HG02870 (cell line): Measurements from ENCODE around the gene TTF1.

Experiments
- ATAC-seq: cut with Tn5 transposase; IDR thresholded peaks from one replicate; pipeline ENCODE4 v1.9.1; 2021; ENCODE audit warnings: mild to moderate bottlenecking, moderate library complexity; ENCODE audit not compliant: unreplicated experiment

The TTF1 gene

GRCh38 chr9:132406554-132407122, at the start of gene TTF1:
Gene TTF1, minus strand, starts transcription at chr9:132406840. Its CDS starts 4,019 bp downstream, at chr9:132402821.
- ATAC-seq = peak; percentile 79

- ATAC-seq = no peak
These were observed 49.6 kb upstream of the TTF1 start for GRCh38 chr9:132456241-132456640.

- ATAC-seq = no peak
These were observed 44.6 kb upstream of the TTF1 start for GRCh38 chr9:132451276-132451675.

- no peak for ATAC-seq
These were observed 41.3 kb upstream of the TTF1 start for GRCh38 chr9:132447902-132448301.

GRCh38 chr9:132447346-132447745, 40.7 kb upstream of the TTF1 start:
- ATAC-seq = no peak

GRCh38 chr9:132446887-132447286, 40.2 kb upstream of the TTF1 start:
- no peak for ATAC-seq

GRCh38 chr9:132443951-132444607, 37.4 kb upstream of the TTF1 start:
- ATAC-seq = no peak

GRCh38 chr9:132441404-132441803, 34.8 kb upstream of the TTF1 start:
- no peak for ATAC-seq

- ATAC-seq = no peak
These were observed 34.1 kb upstream of the TTF1 start for GRCh38 chr9:132440735-132441134.

GRCh38 chr9:132439153-132439552, 32.5 kb upstream of the TTF1 start:
- ATAC-seq = no peak

- ATAC-seq = no peak
These were observed 28.2 kb upstream of the TTF1 start for GRCh38 chr9:132434881-132435280.

GRCh38 chr9:132430998-132431397, 24.4 kb upstream of the TTF1 start:
- no peak for ATAC-seq

GRCh38 chr9:132426639-132427414, 20.2 kb upstream of the TTF1 start:
- no peak for ATAC-seq

- no peak for ATAC-seq
These were observed 19.0 kb upstream of the TTF1 start for GRCh38 chr9:132425675-132426062.

GRCh38 chr9:132424857-132425674, 18.4 kb upstream of the TTF1 start:
- ATAC-seq = no peak

GRCh38 chr9:132423503-132423902, 16.9 kb upstream of the TTF1 start:
- ATAC-seq = no peak

- ATAC-seq = no peak
These were observed 15.9 kb upstream of the TTF1 start for GRCh38 chr9:132422574-132422973.

- ATAC-seq = no peak
These were observed 12.2 kb upstream of the TTF1 start for GRCh38 chr9:132418726-132419363.

GRCh38 chr9:132415181-132415580, 8.5 kb upstream of the TTF1 start:
- no peak for ATAC-seq

GRCh38 chr9:132414731-132415130, 8.1 kb upstream of the TTF1 start:
- ATAC-seq = no peak

GRCh38 chr9:132413926-132414325, 7.3 kb upstream of the TTF1 start:
- ATAC-seq = no peak
